Bronchial epithelial cell (primary cell): ENCODE results near the gene GALNT13. TPM values are rescaled to one million over a fixed set of nuclear protein-coding genes. Genes with fewer than 3 reads are reported as not detected.
A peak's percentile ranks its signal among the peaks of the same experiment; 100 is the strongest.

ENCODE experiments used
- DNase-seq: peaks from one replicate; pipeline ENCODE4 v3.0.0-alpha.2; 2010; ENCODE audit warnings: low read depth
- FAIRE-seq: peaks from 2 replicates; lab custom pipeline; 2011; peaks lifted over from hg19 to GRCh38; lab: Jason Lieb, UNC
- H3K27me3 ChIP-seq: 2 replicates; pipeline ENCODE4 v1.5.1; 2011; ENCODE audit warnings: low read length; ENCODE audit not compliant: control insufficient read depth, insufficient read depth
- H3K36me3 ChIP-seq: 2 replicates; pipeline ENCODE4 v1.5.1; 2011; ENCODE audit warnings: low read length; ENCODE audit not compliant: control insufficient read depth, insufficient read depth
- H3K4me3 ChIP-seq: 2 replicates; pipeline ENCODE4 v1.5.1; 2011; ENCODE audit warnings: mild to moderate bottlenecking, low read depth, low read length, control low read depth
- total RNA-seq: library from RNA; depleted of rRNA; stranded (reverse); fragments of >200 nt; gene quantifications from 2 replicates; pipeline ENCODE4 v1.2.1, GENCODE V29; 2014
- TF ChIP-seq, protein P1 (sequence below): IDR thresholded peaks from 2 replicates; pipeline ENCODE4 v1.5.1; 2011; ENCODE audit warnings: mild to moderate bottlenecking, moderate library complexity, low read length, control low read depth, inconsistent platforms; ENCODE audit not compliant: insufficient read depth, severe bottlenecking

The GALNT13 gene
- total RNA-seq, 1 donor from 2014 or later: 1.3 TPM

DNA sequence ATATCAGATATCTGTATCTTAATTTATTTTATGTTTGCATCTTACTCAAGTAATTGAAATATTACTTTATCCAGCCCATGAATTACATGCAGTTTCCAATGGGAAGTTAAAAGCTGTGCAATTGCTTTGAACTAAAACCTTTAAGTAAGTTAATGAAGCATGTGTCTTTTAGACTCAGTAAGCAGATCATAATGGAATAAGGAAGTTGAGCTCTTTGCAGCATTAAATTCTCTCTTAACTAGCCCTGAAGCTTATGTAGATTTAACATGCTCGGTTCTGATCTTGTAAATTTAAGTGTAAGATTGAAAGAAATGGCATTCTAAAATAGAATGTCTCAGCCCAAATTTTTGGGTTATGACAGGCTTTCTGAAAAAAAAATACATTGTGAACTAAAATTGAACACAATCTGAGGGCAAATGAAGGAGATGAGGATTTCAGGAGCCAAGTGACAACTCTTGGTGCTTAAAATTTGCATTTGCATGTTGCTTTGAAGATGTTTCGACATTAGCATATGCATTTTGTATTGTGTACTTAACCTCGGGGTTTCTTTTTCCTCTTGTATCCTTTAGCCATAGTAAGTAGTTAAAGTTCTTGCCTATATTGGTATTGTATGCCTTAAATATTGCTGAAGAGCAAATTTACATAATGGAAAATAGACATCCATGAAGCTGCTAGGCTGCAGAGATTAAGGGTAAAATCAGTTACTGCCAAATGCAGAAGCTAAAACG, 529.0 kb downstream of the GALNT13 start:
- Histone ChIP-seq H3K36me3 (no peaks in the 10 kb centered on the region), H3K4me3 (no peak overlapping the region), H3K27me3 (no peaks in the 10 kb centered on the region)
- TF ChIP-seq, protein P1, sequence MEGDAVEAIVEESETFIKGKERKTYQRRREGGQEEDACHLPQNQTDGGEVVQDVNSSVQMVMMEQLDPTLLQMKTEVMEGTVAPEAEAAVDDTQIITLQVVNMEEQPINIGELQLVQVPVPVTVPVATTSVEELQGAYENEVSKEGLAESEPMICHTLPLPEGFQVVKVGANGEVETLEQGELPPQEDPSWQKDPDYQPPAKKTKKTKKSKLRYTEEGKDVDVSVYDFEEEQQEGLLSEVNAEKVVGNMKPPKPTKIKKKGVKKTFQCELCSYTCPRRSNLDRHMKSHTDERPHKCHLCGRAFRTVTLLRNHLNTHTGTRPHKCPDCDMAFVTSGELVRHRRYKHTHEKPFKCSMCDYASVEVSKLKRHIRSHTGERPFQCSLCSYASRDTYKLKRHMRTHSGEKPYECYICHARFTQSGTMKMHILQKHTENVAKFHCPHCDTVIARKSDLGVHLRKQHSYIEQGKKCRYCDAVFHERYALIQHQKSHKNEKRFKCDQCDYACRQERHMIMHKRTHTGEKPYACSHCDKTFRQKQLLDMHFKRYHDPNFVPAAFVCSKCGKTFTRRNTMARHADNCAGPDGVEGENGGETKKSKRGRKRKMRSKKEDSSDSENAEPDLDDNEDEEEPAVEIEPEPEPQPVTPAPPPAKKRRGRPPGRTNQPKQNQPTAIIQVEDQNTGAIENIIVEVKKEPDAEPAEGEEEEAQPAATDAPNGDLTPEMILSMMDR: no peak
- no peak for DNase-seq
- FAIRE-seq: no peak

GRCh38 chr2:154402213-154402612, 530.5 kb downstream of the GALNT13 start:
- Histone ChIP-seq H3K36me3 (no peaks in the 10 kb centered on the region), H3K27me3 (no peaks in the 10 kb centered on the region), H3K4me3 (no peak overlapping the region)
- DNase-seq (peak; percentile 43), FAIRE-seq (no peak)
- TF ChIP-seq, protein P1: peak; percentile 40

DNA sequence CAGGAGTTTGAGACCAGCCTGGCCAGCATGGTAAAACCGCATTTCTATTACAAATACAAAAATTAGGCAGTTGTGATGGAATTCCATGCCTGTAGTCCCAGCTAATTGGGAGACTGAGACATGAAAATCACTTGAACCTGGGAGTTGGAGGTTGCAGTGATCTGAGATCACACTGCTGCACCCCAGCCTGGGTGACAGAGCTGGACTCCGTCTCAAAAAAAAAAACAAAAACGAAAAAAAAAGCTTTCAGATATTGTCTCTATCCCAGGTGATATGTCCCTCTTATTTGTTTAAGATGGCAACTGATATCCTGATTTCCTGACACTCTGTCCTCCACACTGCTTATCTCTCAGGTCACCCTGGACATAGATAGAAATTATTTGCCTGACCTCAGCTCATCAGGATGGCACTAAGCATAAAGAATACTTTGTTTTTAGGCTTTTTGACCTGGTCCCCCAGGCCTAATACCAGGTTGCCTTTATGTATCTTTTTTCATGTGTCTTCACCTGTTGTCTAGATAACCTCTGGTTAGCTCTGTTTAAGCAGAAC, 531.6 kb downstream of the GALNT13 start:
- TF ChIP-seq, protein P1: no peak
- no peak overlapping the region for H3K4me3 ChIP-seq
- DNase-seq: no peak
- H3K36me3 ChIP-seq: no peaks in the 10 kb centered on the region
- no peaks in the 10 kb centered on the region for H3K27me3 ChIP-seq
- no peak for FAIRE-seq

DNA sequence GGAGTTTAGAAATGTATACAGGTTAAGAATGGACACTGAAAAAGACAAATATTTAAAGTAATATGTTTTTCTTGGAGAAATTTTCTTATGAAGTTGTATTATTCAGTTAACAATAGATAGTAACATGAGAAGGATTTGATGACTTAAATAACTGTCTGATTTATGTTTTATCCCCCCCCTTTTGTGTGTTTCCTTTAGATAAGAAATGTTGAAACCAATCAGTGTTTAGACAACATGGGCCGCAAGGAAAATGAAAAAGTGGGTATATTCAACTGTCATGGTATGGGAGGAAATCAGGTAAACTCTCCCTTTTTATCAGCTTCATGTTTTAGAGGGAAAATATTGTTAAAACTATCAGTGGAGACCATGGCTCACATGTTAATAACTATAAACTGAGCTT, 537.1 kb downstream of the GALNT13 start:
- FAIRE-seq: no peak
- H3K27me3 ChIP-seq: no peaks in the 10 kb centered on the region
- TF ChIP-seq, protein P1: no peak
- H3K4me3 ChIP-seq: no peak overlapping the region
- no peak for DNase-seq
- H3K36me3 ChIP-seq: no peaks in the 10 kb centered on the region

- TF ChIP-seq, protein P1: no peak
- Histone ChIP-seq H3K4me3 (no peak overlapping the region), H3K27me3 (no peaks in the 10 kb centered on the region), H3K36me3 (no peaks in the 10 kb centered on the region)
- FAIRE-seq: no peak
- DNase-seq: no peak
Measured at GRCh38 chr2:154422251-154422650, 550.5 kb downstream of the GALNT13 start.

DNA sequence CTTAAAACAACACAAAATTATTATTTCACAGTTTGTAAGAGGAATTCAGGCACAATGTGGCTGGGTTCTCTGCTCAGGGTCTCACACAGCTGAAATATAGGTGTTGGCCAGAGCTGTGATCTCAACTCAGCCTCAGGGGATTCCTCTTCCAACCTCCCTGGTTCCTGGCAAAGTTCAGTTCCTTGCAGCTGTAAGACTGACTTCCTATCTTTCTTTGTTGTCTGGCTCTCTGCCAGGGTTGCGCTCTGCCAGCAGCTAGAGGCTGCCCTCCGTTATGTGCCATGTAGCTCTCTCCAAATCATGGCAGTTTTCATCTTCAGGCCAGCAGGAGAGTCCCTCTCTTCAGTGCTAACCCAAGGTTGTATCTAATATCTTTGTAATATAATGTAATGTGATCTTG, 554.3 kb downstream of the GALNT13 start:
- DNase-seq (peak; percentile 1), FAIRE-seq (no peak)
- no peak overlapping the region for H3K4me3 ChIP-seq
- TF ChIP-seq, protein P1: no peak
- no peaks in the 10 kb centered on the region for H3K27me3 ChIP-seq
- no peaks in the 10 kb centered on the region for H3K36me3 ChIP-seq
